GM12878 (cell line): ENCODE data around the gene XCR1. TPM values are rescaled to one million over a fixed set of nuclear protein-coding genes. Genes with fewer than 3 reads are reported as not detected.

ENCODE experiments used
- ATAC-seq: fragments of 200-7000 bp; cut with Tn5 transposase; 3 replicates; pipeline ENCODE4 v1.9.1; 2020; ENCODE audit warnings: mild to moderate bottlenecking, moderate library complexity
- BruUV-seq: library from RNA; stranded (reverse); fragments of 400-500 nt; replicated peaks from 2 replicates; lab custom pipeline; 2021; lab: Mats Ljungman, UMichigan
- CTCF ChIA-PET: fragments of 300-600 bp; sonication (Branson Sonifier 250); formaldehyde crosslinking; extraction: SDS; loops from one replicate; lab custom pipeline; 2021; ENCODE audit warnings: inconsistent platforms; lab: Yijun Ruan, JAX
- POLR2A ChIA-PET: fragments of 350-600 bp; formaldehyde crosslinking; extraction: SDS; loops from one replicate; lab custom pipeline; 2021; ENCODE audit warnings: inconsistent platforms; lab: Charles Lee
- RAD21 ChIA-PET: fragments of 300-600 bp; sonication (Branson Sonifier 250); formaldehyde crosslinking; loops from one replicate; lab custom pipeline; 2023; ENCODE audit warnings: antibody characterized with exemption; ENCODE audit not compliant: unreplicated experiment; lab: Charles Lee
- SMC1A ChIA-PET: fragments of 300-600 bp; sonication (Branson Sonifier 250); formaldehyde crosslinking; loops from one replicate; lab custom pipeline; 2023; ENCODE audit not compliant: unreplicated experiment, uncharacterized antibody; lab: Charles Lee
- DNase-seq: peaks from one replicate; pipeline ENCODE4 v3.0.0-alpha.2; 2011; ENCODE audit warnings: low read depth, low spot score
- FAIRE-seq: peaks from 3 replicates; lab custom pipeline; 2011; peaks lifted over from hg19 to GRCh38; lab: Jason Lieb, UNC
- H2AFZ ChIP-seq: 2 replicates; pipeline ENCODE4 v1.6.0; 2011; ENCODE audit warnings: low read depth, low read length, control low read depth; ENCODE audit not compliant: control insufficient read depth
- H3K27ac ChIP-seq: 2 replicates; pipeline ENCODE4 v1.5.1; 2011; ENCODE audit warnings: control low read depth; ENCODE audit not compliant: control insufficient read depth, insufficient read depth
- H3K27me3 ChIP-seq, 2 experiments: replicated peaks in 1 of 2; 2 replicates each; pipeline versions ENCODE4 v1.6.0 to v1.6.1; 2011; ENCODE audit warnings: low read length in 1 of 2; ENCODE audit not compliant: control insufficient read depth in 2 of 2, insufficient read depth in 2 of 2
- H3K36me3 ChIP-seq, 2 experiments: 2 replicates each; pipeline ENCODE4 v1.5.1; 2011; ENCODE audit warnings: low read length in 1 of 2; ENCODE audit not compliant: control insufficient read depth in 2 of 2, insufficient read depth in 2 of 2
- H3K4me1 ChIP-seq: 2 replicates; pipeline ENCODE4 v1.6.1; 2011; ENCODE audit warnings: mild to moderate bottlenecking, low read length, moderate library complexity, mixed read lengths; ENCODE audit not compliant: control insufficient read depth, insufficient read depth
- H3K4me2 ChIP-seq: 2 replicates; pipeline ENCODE4 v1.6.0; 2011; ENCODE audit warnings: control low read depth; ENCODE audit not compliant: control insufficient read depth, insufficient read depth
- H3K4me3 ChIP-seq: fragments of 200-600 bp; sonication (generic); 2 replicates; pipeline ENCODE4 v1.5.1; 2016
- H3K79me2 ChIP-seq: 2 replicates; pipeline ENCODE4 v1.6.0; 2011; ENCODE audit warnings: low read length; ENCODE audit not compliant: control insufficient read depth, insufficient read depth
- H3K9ac ChIP-seq: 2 replicates; pipeline ENCODE4 v1.8.0; 2011; ENCODE audit warnings: low read length, control low read depth, mixed read lengths; ENCODE audit not compliant: control insufficient read depth, insufficient read depth
- H3K9me3 ChIP-seq: replicated peaks from 3 replicates; pipeline ENCODE4 v1.5.1; 2011; ENCODE audit warnings: mild to moderate bottlenecking, low read length; ENCODE audit not compliant: control insufficient read depth, insufficient read depth
- H4K20me1 ChIP-seq: 2 replicates; pipeline ENCODE4 v1.6.0; 2011; ENCODE audit not compliant: control insufficient read depth, insufficient read depth
- CUX1 ChIP-seq: IDR thresholded peaks from 2 replicates; pipeline ENCODE4 v1.6.1; 2012; ENCODE audit warnings: improper control_type of control experiment, low read depth, low read length; ENCODE audit not compliant: insufficient replicate concordance
- FOXK2 ChIP-seq: fragments of 450-650 bp; IDR thresholded peaks from 2 replicates; pipeline ENCODE4 v1.6.1; 2017; ENCODE audit warnings: mild to moderate bottlenecking, moderate library complexity
- NFXL1 ChIP-seq: fragments of 450-650 bp; IDR thresholded peaks from 2 replicates; pipeline ENCODE4 v1.6.1; 2017; ENCODE audit warnings: antibody characterized with exemption, mild to moderate bottlenecking, borderline replicate concordance
- NFYB ChIP-seq: IDR thresholded peaks from 2 replicates; pipeline ENCODE4 v1.6.1; 2011; ENCODE audit warnings: low read depth, mild to moderate bottlenecking, low read length, improper control_type of control experiment, moderate library complexity; ENCODE audit not compliant: insufficient read depth
- WGBS: methylation state at CpG from one replicate; pipeline ENCODE4 v1.1.6; 2016; ENCODE audit warnings: low lambda C conversion rate; ENCODE audit not compliant: insufficient replicate concordance, insufficient coverage; ENCODE audit errors: missing lambda C conversion rate; 5-methylcytosine and 5-hydroxymethylcytosine counted together
- in situ Hi-C: fragments of 300-500 bp; cut with MboI; formaldehyde crosslinking; loops from 9 replicates; pipeline ENCODE4 v1.14.3; 2018; ENCODE audit warnings: mixed read lengths
- intact Hi-C: fragments of 100-400 bp; cut with micrococcal nuclease; formaldehyde crosslinking; loops from one replicate; pipeline ENCODE4 v1.14.2; 2022; ENCODE audit not compliant: unreplicated experiment
- polyA plus RNA-seq, 11 experiments: library from polyadenylated mRNA; depleted of rRNA in 4 of 11; unstranded in 6 of 11; stranded (reverse) in 5 of 11; fragments of >200 nt; fragmentation: Nextera tagmentation in 4 of 11; fragmentation: Illumina TruSeq in 1 of 11; extraction: Ambion mirVana in 4 of 11; extraction: Trizol in 1 of 11; gene quantifications; 1 replicate in 1 of 11; 2 replicates in 10 of 11; pipeline versions ENCODE4 v1.2.1 to v1.2.3, GENCODE V29; 2011 to 2016; ENCODE audit warnings: inconsistent platforms in 2 of 11, missing spikeins in 2 of 11, low read depth in 1 of 11
- total RNA-seq, 4 experiments: library from RNA; depleted of rRNA in 3 of 4; stranded (reverse); fragments of >200 nt in 3 of 4; fragmentation: Illumina TruSeq in 1 of 4; extraction: Trizol in 1 of 4; gene quantifications; 2 replicates each; pipeline versions ENCODE4 v1.2.1 to v1.2.3, GENCODE V29; 2013 to 2021

XCR1 gene
- total and polyA plus RNA-seq, 10 of the 15 experiments (the other 5 are each of a cell fraction or from before 2014, with no cell fraction given): 0.02 to 0.29 (median 0.13) TPM; not detected in 2

- peaks cover 2% of the 10 kb centered on the region; the same call in 1 of the 2 replicates for H3K4me1 ChIP-seq
- DNase-seq (no peak), FAIRE-seq (no peak)
- no peak overlapping the region for H3K9ac ChIP-seq
- ChIA-PET RAD21 (interaction anchor here (1.6 kb wide), 1 partner anchor 12 kb away, joined by 3 read pairs; no protein-coding TSS in a partner anchor), POLR2A (interaction anchor here (2.2 kb wide), 1 partner anchor 12 kb away, joined by 7 read pairs; no protein-coding TSS in a partner anchor), SMC1A (interaction anchor here (1.0 to 1.2 kb wide), 2 partner anchors 9 to 22 kb away, joined by 3 read pairs; no protein-coding TSS in a partner anchor)
- no peak overlapping the region for H2AFZ ChIP-seq
- no peaks in the 10 kb centered on the region; the same call in 1 of the 2 replicates for H4K20me1 ChIP-seq
- no peaks in the 10 kb centered on the region for H3K9me3 ChIP-seq
- peaks cover 7 to 15% of the 10 kb centered on the region in 2 experiments for H3K36me3 ChIP-seq
- H3K27ac ChIP-seq: no peak overlapping the region
- 92% methylated on average over 8 of the region's 8 CpGs for WGBS
- intact Hi-C loops (no loop called here), in situ Hi-C loops (no loop called here)
- TF ChIP-seq NFYB (no peak), NFXL1 (no peak), CUX1 (no peak), FOXK2 (no peak)
- TF ChIP-seq, all 136 proteins: peak for 0
- H3K4me3 ChIP-seq: no peak overlapping the region
- no peak for ATAC-seq
- CTCF ChIA-PET: interaction anchor here (0.7 kb wide), 2 partner anchors 11 to 95 kb away, joined by 3 read pairs; no protein-coding TSS in a partner anchor
- BruUV-seq: no TSS peak
- no peaks in the 10 kb centered on the region for H3K79me2 ChIP-seq
- H3K27me3 ChIP-seq: no peaks in the 10 kb centered on the region
- H3K4me2 ChIP-seq: no peak overlapping the region
Observed at GRCh38 chr3:45984331-45985312, 42.7 kb downstream of the XCR1 start.
